K562 (cell line): Measurements from ENCODE around the gene ZFYVE28. TPM values are rescaled to one million over a fixed set of nuclear protein-coding genes. Genes with fewer than 3 reads are reported as not detected.
A peak's percentile ranks its signal among the peaks of the same experiment; 100 is the strongest.
"Not testable (repeated sequence)": the region's sequence is repeated elsewhere in the genome, so short reads cannot be mapped to it uniquely, and the experiment has no call there.

Source experiments
- CEBPG ChIP-seq, 3 experiments: fragments of 200-800 bp in 1 of 3; sonication (Bioruptor generic) in 1 of 3; sonication (generic) in 1 of 3; formaldehyde crosslinking in 1 of 3; IDR thresholded peaks in 2 of 3; conservative IDR thresholded peaks in 1 of 3; 2 replicates each; pipeline versions ENCODE4 v1.6.1 to v1.8.0; 2016 to 2022; ENCODE audit warnings: missing compliant biosample characterization in 2 of 3, missing genetic modification characterization in 2 of 3, mild to moderate bottlenecking in 1 of 3, missing genetic modification reagents in 1 of 3
- CXXC5 ChIP-seq: fragments of 250-450 bp; sonication (Bioruptor Pico); IDR thresholded peaks from 2 replicates; pipeline ENCODE4 v1.8.0; 2022; ENCODE audit warnings: inconsistent platforms, mild to moderate bottlenecking, moderate library complexity
- FOSL1 ChIP-seq: fragments of 200-800 bp; sonication (Bioruptor generic); conservative IDR thresholded peaks from 2 replicates; pipeline ENCODE4 v1.6.1; 2016; ENCODE audit warnings: missing genetic modification characterization, missing compliant biosample characterization
- SPI1 ChIP-seq: IDR thresholded peaks from 2 replicates; pipeline ENCODE4 v1.6.1; 2011; ENCODE audit warnings: low read depth, low read length, control low read depth, borderline replicate concordance
- polyA plus RNA-seq, 8 experiments: library from polyadenylated mRNA; depleted of rRNA in 4 of 8; stranded (reverse) in 5 of 8; unstranded in 3 of 8; fragments of >200 nt; fragmentation: Nextera tagmentation in 2 of 8; fragmentation: Illumina TruSeq in 1 of 8; extraction: Ambion mirVana in 2 of 8; extraction: Trizol in 1 of 8; gene quantifications; 2 replicates each; pipeline versions ENCODE4 v1.2.1 to v1.2.3, GENCODE V29; 2011 to 2014; ENCODE audit warnings: inconsistent platforms in 1 of 8, missing spikeins in 1 of 8
- total RNA-seq, 7 experiments: library from RNA; depleted of rRNA in 6 of 7; stranded (reverse); fragments of >200 nt in 6 of 7; fragmentation: Illumina TruSeq in 2 of 7; extraction: Trizol in 2 of 7; gene quantifications; 2 replicates each; pipeline versions ENCODE4 v1.2.1 to v1.2.3, GENCODE V29; 2011 to 2021; ENCODE audit warnings: low replicate concordance in 1 of 7
- TF ChIP-seq, protein P1 (sequence below): sonication (generic); formaldehyde crosslinking; IDR thresholded peaks from 2 replicates; pipeline ENCODE4 v1.8.0; 2023; ENCODE audit warnings: mild to moderate bottlenecking, missing genetic modification reagents
- TF ChIP-seq, protein P2 (sequence below): fragments of 250-450 bp; sonication (Bioruptor Pico); IDR thresholded peaks from 2 replicates; pipeline ENCODE4 v1.8.0; 2022; ENCODE audit warnings: moderate library complexity, mild to moderate bottlenecking, inconsistent platforms
- TF ChIP-seq, protein P3 (sequence below): sonication (generic); formaldehyde crosslinking; IDR thresholded peaks from 2 replicates; pipeline ENCODE4 v1.8.0; 2023; ENCODE audit warnings: missing genetic modification reagents, mild to moderate bottlenecking, borderline replicate concordance
- TF ChIP-seq, protein P4 (sequence below): fragments of 450-650 bp; IDR thresholded peaks from 2 replicates; pipeline ENCODE4 v1.6.1; 2017; ENCODE audit warnings: antibody characterized with exemption, mild to moderate bottlenecking
- TF ChIP-seq, protein P5 (sequence below): sonication (generic); formaldehyde crosslinking; IDR thresholded peaks from 2 replicates; pipeline ENCODE4 v1.8.0; 2022; ENCODE audit warnings: missing genetic modification reagents, mild to moderate bottlenecking, moderate library complexity, borderline replicate concordance

ZFYVE28 gene
- total and polyA plus RNA-seq, 9 of the 15 experiments (the other 6 are each of a cell fraction or from before 2014, with no cell fraction given): 1.3 to 24.8 (median 8.9) TPM

DNA sequence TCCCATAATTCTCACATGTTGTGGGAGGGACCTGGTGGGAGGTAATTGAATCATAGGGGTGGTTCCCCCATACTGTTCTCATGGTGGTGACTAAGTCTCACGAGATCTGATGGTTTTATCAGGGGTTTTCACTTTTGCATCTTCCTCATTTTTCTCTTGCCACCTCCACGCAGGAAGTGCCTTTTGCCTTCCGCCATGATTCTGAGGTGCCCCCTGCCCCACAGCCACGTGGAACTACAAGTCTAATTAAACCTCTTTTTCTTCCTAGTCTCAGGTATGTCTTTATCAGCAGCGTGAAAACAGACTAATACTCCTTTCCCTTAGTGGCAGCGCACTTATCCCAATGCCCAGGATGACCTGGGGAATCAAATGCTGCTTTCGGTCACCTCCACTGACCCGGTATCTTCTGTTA lies 35.2 kb downstream of the ZFYVE28 start (continued):
- TF ChIP-seq, protein P1, sequence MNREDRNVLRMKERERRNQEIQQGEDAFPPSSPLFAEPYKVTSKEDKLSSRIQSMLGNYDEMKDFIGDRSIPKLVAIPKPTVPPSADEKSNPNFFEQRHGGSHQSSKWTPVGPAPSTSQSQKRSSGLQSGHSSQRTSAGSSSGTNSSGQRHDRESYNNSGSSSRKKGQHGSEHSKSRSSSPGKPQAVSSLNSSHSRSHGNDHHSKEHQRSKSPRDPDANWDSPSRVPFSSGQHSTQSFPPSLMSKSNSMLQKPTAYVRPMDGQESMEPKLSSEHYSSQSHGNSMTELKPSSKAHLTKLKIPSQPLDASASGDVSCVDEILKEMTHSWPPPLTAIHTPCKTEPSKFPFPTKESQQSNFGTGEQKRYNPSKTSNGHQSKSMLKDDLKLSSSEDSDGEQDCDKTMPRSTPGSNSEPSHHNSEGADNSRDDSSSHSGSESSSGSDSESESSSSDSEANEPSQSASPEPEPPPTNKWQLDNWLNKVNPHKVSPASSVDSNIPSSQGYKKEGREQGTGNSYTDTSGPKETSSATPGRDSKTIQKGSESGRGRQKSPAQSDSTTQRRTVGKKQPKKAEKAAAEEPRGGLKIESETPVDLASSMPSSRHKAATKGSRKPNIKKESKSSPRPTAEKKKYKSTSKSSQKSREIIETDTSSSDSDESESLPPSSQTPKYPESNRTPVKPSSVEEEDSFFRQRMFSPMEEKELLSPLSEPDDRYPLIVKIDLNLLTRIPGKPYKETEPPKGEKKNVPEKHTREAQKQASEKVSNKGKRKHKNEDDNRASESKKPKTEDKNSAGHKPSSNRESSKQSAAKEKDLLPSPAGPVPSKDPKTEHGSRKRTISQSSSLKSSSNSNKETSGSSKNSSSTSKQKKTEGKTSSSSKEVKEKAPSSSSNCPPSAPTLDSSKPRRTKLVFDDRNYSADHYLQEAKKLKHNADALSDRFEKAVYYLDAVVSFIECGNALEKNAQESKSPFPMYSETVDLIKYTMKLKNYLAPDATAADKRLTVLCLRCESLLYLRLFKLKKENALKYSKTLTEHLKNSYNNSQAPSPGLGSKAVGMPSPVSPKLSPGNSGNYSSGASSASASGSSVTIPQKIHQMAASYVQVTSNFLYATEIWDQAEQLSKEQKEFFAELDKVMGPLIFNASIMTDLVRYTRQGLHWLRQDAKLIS: peak; percentile 58; the same call in 1 of the 2 replicates
- TF ChIP-seq CEBPG (CRISPR knock-in tag; IDR thresholded peaks at IDR 0.05): peak; percentile 19; the same call in 1 of the 2 replicates
- not testable (repeated sequence) for TF ChIP-seq CEBPG (tag; conservative IDR thresholded peaks at IDR 0.05 in 1 of 2, IDR thresholded peaks at IDR 0.05 in 1 of 2)
- TF ChIP-seq, protein P2, sequence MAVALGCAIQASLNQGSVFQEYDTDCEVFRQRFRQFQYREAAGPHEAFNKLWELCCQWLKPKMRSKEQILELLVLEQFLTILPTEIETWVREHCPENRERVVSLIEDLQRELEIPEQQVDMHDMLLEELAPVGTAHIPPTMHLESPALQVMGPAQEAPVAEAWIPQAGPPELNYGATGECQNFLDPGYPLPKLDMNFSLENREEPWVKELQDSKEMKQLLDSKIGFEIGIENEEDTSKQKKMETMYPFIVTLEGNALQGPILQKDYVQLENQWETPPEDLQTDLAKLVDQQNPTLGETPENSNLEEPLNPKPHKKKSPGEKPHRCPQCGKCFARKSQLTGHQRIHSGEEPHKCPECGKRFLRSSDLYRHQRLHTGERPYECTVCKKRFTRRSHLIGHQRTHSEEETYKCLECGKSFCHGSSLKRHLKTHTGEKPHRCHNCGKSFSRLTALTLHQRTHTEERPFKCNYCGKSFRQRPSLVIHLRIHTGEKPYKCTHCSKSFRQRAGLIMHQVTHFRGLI: peak; percentile 58; the same call in 1 of the 2 replicates
- TF ChIP-seq, protein P3, sequence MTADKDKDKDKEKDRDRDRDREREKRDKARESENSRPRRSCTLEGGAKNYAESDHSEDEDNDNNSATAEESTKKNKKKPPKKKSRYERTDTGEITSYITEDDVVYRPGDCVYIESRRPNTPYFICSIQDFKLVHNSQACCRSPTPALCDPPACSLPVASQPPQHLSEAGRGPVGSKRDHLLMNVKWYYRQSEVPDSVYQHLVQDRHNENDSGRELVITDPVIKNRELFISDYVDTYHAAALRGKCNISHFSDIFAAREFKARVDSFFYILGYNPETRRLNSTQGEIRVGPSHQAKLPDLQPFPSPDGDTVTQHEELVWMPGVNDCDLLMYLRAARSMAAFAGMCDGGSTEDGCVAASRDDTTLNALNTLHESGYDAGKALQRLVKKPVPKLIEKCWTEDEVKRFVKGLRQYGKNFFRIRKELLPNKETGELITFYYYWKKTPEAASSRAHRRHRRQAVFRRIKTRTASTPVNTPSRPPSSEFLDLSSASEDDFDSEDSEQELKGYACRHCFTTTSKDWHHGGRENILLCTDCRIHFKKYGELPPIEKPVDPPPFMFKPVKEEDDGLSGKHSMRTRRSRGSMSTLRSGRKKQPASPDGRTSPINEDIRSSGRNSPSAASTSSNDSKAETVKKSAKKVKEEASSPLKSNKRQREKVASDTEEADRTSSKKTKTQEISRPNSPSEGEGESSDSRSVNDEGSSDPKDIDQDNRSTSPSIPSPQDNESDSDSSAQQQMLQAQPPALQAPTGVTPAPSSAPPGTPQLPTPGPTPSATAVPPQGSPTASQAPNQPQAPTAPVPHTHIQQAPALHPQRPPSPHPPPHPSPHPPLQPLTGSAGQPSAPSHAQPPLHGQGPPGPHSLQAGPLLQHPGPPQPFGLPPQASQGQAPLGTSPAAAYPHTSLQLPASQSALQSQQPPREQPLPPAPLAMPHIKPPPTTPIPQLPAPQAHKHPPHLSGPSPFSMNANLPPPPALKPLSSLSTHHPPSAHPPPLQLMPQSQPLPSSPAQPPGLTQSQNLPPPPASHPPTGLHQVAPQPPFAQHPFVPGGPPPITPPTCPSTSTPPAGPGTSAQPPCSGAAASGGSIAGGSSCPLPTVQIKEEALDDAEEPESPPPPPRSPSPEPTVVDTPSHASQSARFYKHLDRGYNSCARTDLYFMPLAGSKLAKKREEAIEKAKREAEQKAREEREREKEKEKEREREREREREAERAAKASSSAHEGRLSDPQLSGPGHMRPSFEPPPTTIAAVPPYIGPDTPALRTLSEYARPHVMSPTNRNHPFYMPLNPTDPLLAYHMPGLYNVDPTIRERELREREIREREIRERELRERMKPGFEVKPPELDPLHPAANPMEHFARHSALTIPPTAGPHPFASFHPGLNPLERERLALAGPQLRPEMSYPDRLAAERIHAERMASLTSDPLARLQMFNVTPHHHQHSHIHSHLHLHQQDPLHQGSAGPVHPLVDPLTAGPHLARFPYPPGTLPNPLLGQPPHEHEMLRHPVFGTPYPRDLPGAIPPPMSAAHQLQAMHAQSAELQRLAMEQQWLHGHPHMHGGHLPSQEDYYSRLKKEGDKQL (CRISPR knock-in tag): 0 out of 2 replicates have a peak, but pooled peaks have one; percentile 16
- TF ChIP-seq, protein P4, sequence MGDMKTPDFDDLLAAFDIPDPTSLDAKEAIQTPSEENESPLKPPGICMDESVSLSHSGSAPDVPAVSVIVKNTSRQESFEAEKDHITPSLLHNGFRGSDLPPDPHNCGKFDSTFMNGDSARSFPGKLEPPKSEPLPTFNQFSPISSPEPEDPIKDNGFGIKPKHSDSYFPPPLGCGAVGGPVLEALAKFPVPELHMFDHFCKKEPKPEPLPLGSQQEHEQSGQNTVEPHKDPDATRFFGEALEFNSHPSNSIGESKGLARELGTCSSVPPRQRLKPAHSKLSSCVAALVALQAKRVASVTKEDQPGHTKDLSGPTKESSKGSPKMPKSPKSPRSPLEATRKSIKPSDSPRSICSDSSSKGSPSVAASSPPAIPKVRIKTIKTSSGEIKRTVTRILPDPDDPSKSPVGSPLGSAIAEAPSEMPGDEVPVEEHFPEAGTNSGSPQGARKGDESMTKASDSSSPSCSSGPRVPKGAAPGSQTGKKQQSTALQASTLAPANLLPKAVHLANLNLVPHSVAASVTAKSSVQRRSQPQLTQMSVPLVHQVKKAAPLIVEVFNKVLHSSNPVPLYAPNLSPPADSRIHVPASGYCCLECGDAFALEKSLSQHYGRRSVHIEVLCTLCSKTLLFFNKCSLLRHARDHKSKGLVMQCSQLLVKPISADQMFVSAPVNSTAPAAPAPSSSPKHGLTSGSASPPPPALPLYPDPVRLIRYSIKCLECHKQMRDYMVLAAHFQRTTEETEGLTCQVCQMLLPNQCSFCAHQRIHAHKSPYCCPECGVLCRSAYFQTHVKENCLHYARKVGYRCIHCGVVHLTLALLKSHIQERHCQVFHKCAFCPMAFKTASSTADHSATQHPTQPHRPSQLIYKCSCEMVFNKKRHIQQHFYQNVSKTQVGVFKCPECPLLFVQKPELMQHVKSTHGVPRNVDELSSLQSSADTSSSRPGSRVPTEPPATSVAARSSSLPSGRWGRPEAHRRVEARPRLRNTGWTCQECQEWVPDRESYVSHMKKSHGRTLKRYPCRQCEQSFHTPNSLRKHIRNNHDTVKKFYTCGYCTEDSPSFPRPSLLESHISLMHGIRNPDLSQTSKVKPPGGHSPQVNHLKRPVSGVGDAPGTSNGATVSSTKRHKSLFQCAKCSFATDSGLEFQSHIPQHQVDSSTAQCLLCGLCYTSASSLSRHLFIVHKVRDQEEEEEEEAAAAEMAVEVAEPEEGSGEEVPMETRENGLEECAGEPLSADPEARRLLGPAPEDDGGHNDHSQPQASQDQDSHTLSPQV: peak; percentile 78
- peak; percentile 25; the same call in 1 of the 2 replicates for TF ChIP-seq CXXC5 (CRISPR knock-in tag)
- TF ChIP-seq, protein P5, sequence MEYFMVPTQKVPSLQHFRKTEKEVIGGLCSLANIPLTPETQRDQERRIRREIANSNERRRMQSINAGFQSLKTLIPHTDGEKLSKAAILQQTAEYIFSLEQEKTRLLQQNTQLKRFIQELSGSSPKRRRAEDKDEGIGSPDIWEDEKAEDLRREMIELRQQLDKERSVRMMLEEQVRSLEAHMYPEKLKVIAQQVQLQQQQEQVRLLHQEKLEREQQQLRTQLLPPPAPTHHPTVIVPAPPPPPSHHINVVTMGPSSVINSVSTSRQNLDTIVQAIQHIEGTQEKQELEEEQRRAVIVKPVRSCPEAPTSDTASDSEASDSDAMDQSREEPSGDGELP (CRISPR knock-in tag): 0 out of 2 replicates have a peak, but pooled peaks have one; percentile 30
- peak; percentile 47; the same call in 1 of the 2 replicates for TF ChIP-seq SPI1
- peak; percentile 69 for TF ChIP-seq FOSL1 (tag)
